Endothelial cell of umbilical vein (primary cell): Measurements from ENCODE around the gene DEGS2. TPM values are rescaled to one million over a fixed set of nuclear protein-coding genes. Genes with fewer than 3 reads are reported as not detected.
A peak's percentile ranks its signal among the peaks of the same experiment; 100 is the strongest.

Source experiments
- BruUV-seq: library from RNA; stranded (reverse); fragments of 400-500 nt; replicated peaks from 2 replicates; lab custom pipeline; 2021; lab: Mats Ljungman, UMichigan
- CTCF ChIA-PET: fragments of 300-600, 350-600 bp; sonication (Branson Sonifier 250); formaldehyde crosslinking; loops from one replicate; lab custom pipeline; 2021; ENCODE audit warnings: antibody characterized with exemption, inconsistent platforms; lab: Charles Lee
- POLR2A ChIA-PET: fragments of 300-600, 350-600 bp; sonication (Branson Sonifier 250); formaldehyde crosslinking; loops from one replicate; lab custom pipeline; 2021; ENCODE audit warnings: antibody characterized with exemption, inconsistent platforms; lab: Charles Lee
- DNase-seq: peaks from one replicate; pipeline ENCODE4 v3.0.0-alpha.2; 2011; ENCODE audit warnings: low read depth, low spot score
- FAIRE-seq: peaks from 2 replicates; lab custom pipeline; 2011; peaks lifted over from hg19 to GRCh38; lab: Jason Lieb, UNC
- H2AFZ ChIP-seq: 2 replicates; pipeline ENCODE4 v1.6.0; 2012; ENCODE audit warnings: low read depth, low read length, control low read depth, inconsistent platforms
- H3K27ac ChIP-seq: 2 replicates; pipeline ENCODE4 v1.5.1; 2011; ENCODE audit warnings: low read depth, mild to moderate bottlenecking, control low read depth, low read length, moderate library complexity; ENCODE audit not compliant: insufficient read depth
- H3K27me3 ChIP-seq, 2 experiments: 2 replicates each; pipeline versions ENCODE4 v1.6.0 to v1.6.1; 2011; ENCODE audit warnings: low read length in 2 of 2, mixed read lengths in 1 of 2; ENCODE audit not compliant: control insufficient read depth in 2 of 2, insufficient read depth in 2 of 2
- H3K36me3 ChIP-seq, 2 experiments: 2 replicates in 1 of 2; 3 replicates in 1 of 2; pipeline ENCODE4 v1.5.1; 2011; ENCODE audit warnings: low read length in 2 of 2, mild to moderate bottlenecking in 1 of 2, moderate library complexity in 1 of 2; ENCODE audit not compliant: control insufficient read depth in 2 of 2, insufficient read depth in 2 of 2; ENCODE audit errors: extremely low read depth in 1 of 2
- H3K4me1 ChIP-seq: 3 replicates; pipeline ENCODE4 v1.5.1; 2011; ENCODE audit warnings: mild to moderate bottlenecking, low read length; ENCODE audit not compliant: control insufficient read depth, insufficient read depth; ENCODE audit errors: extremely low read depth
- H3K4me2 ChIP-seq: 2 replicates; pipeline ENCODE4 v1.6.1; 2011; ENCODE audit warnings: low read length, control low read depth, mixed read lengths; ENCODE audit not compliant: insufficient read depth
- H3K4me3 ChIP-seq, 3 experiments: fragments of 200-600 bp in 1 of 3; sonication (generic), shearing (Covaris generic) in 1 of 3; replicated peaks in 1 of 3; 2 replicates each; pipeline ENCODE4 v1.5.1; 2011 to 2016; ENCODE audit warnings: control low read depth in 3 of 3, low read length in 3 of 3, mild to moderate bottlenecking in 2 of 3, inconsistent platforms in 1 of 3, low read depth in 1 of 3, moderate library complexity in 1 of 3; ENCODE audit not compliant: insufficient read depth in 1 of 3
- H3K79me2 ChIP-seq: 2 replicates; pipeline ENCODE4 v1.6.0; 2012; ENCODE audit warnings: low read length, inconsistent platforms; ENCODE audit not compliant: control insufficient read depth, insufficient read depth
- H3K9ac ChIP-seq: replicated peaks from 2 replicates; pipeline ENCODE3; 2011; ENCODE audit warnings: low read length, control low read depth; ENCODE audit not compliant: insufficient read depth; ENCODE audit errors: extremely low read depth
- H3K9me1 ChIP-seq: replicated peaks from 3 replicates; pipeline ENCODE4 v1.6.0; 2011; ENCODE audit warnings: mild to moderate bottlenecking, low read length; ENCODE audit not compliant: control insufficient read depth, insufficient read depth; ENCODE audit errors: extremely low read depth
- H3K9me3 ChIP-seq: replicated peaks from 2 replicates; pipeline ENCODE4 v1.5.1; 2012; ENCODE audit warnings: low read length, inconsistent platforms; ENCODE audit not compliant: control insufficient read depth, insufficient read depth
- H4K20me1 ChIP-seq: replicated peaks from 2 replicates; pipeline ENCODE3; 2011; ENCODE audit warnings: mild to moderate bottlenecking, low read length; ENCODE audit not compliant: control insufficient read depth, insufficient read depth; ENCODE audit errors: extremely low read depth
- CTCF ChIP-seq, 2 donors: IDR thresholded peaks; 1 replicate in 1 of 2; 2 replicates in 1 of 2; pipeline ENCODE4 v1.5.1; 2011; ENCODE audit warnings: low read length in 2 of 2, mild to moderate bottlenecking in 2 of 2, moderate library complexity in 2 of 2, control low read depth in 1 of 2, inconsistent platforms in 1 of 2, low read depth in 1 of 2; ENCODE audit not compliant: insufficient read depth in 1 of 2; ENCODE audit errors: extremely low read depth in 1 of 2
- EZH2 ChIP-seq: IDR thresholded peaks from 2 replicates; pipeline ENCODE4 v1.6.1; 2012; ENCODE audit warnings: borderline replicate concordance, low read depth, mild to moderate bottlenecking, moderate library complexity, low read length, inconsistent platforms; ENCODE audit not compliant: severe bottlenecking
- FOS ChIP-seq: IDR thresholded peaks from 2 replicates; pipeline ENCODE4 v1.6.1; 2011; ENCODE audit warnings: mild to moderate bottlenecking, low read length, moderate library complexity, borderline replicate concordance; ENCODE audit not compliant: insufficient read depth
- GATA2 ChIP-seq: IDR thresholded peaks from 2 replicates; pipeline ENCODE4 v1.7.0; 2011; ENCODE audit warnings: low read depth, mild to moderate bottlenecking, moderate library complexity, mixed read lengths, low read length; ENCODE audit not compliant: insufficient read length, insufficient read depth
- JUN ChIP-seq: IDR thresholded peaks from 2 replicates; pipeline ENCODE4 v1.6.1; 2011; ENCODE audit warnings: borderline replicate concordance, low read depth; ENCODE audit not compliant: insufficient read length, insufficient read depth
- MAX ChIP-seq: IDR thresholded peaks from 2 replicates; pipeline ENCODE4 v1.6.1; 2011; ENCODE audit not compliant: insufficient read depth, insufficient read length
- MYC ChIP-seq: IDR thresholded peaks from one replicate; pipeline ENCODE4 v1.6.1; 2011; ENCODE audit warnings: mild to moderate bottlenecking, low read depth, low read length
- POLR2A ChIP-seq: IDR thresholded peaks from 2 replicates; pipeline ENCODE4 v1.6.1; 2012; ENCODE audit warnings: low read depth, mild to moderate bottlenecking, control low read depth, low read length
- POLR2AphosphoS5 ChIP-seq: IDR thresholded peaks from 2 replicates; pipeline ENCODE4 v1.6.1; 2012; ENCODE audit warnings: low read depth, mild to moderate bottlenecking, control low read depth, low read length, moderate library complexity; ENCODE audit not compliant: insufficient read depth
- dilution Hi-C: fragments of 300-500 bp; cut with MboI; formaldehyde crosslinking; loops from one replicate; pipeline ENCODE4 v1.15.0; 2019; ENCODE audit warnings: low sequenced_read_pairs; ENCODE audit not compliant: extremely low pct_ligation_motif_present
- intact Hi-C: fragments of 100-400 bp; cut with micrococcal nuclease; formaldehyde crosslinking; loops from one replicate; pipeline ENCODE4 v1.10.0; 2022
- polyA plus RNA-seq, 4 experiments: library from polyadenylated mRNA; depleted of rRNA in 3 of 4; stranded (reverse) in 3 of 4; unstranded in 1 of 4; fragments of >200 nt; gene quantifications; 2 replicates each; pipeline versions ENCODE4 v1.2.1 to v1.2.3, GENCODE V29; 2011 to 2012; ENCODE audit warnings: missing spikeins in 1 of 4
- total RNA-seq: library from RNA; stranded (reverse); gene quantifications from 2 replicates; pipeline ENCODE4 v1.2.3, GENCODE V29; 2021

Gene DEGS2
- total and polyA plus RNA-seq, 2 donors (not counting 3 experiments of a cell fraction or from before 2014, with no cell fraction given): 0.06 TPM; not detected in 1

DNA sequence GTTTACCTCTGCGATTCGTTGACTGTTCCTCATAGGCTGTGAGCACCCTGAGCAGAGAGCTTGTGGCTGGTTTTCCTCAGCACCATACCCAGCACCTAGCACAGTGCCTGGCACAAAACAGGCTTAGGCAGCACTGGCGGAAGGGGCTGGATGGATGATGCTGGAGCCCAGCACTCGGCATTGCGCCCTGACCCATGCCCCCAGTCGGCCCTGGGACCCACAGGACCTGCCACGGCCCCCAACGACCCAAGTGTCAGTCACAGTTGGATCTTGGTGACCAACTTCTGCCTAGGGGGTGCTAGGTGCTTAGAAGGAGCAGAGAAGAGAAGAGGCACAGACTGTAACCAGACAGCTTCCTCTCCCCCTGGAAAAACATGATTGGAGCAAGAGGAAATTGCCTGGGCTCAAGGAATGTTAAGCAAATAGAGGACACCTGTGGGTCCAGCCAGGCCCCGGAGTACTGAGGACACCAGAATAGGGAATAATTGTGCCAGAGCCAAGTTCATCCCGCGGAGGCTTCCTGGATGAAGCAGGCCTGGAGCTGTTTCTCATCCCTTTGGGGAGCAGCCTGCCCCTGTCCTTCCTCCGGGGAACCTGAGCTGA is 31.5 kb downstream of the DEGS2 start:
- dilution Hi-C loops: no loop called here
- no peak overlapping the region for H3K4me2 ChIP-seq
- intact Hi-C loops: loop anchor here (1.0 kb wide), 1 partner anchor 14 kb away; no protein-coding TSS in a partner anchor
- H3K4me1 ChIP-seq: no peaks in the 10 kb centered on the region
- H3K9me3 ChIP-seq: no peaks in the 10 kb centered on the region
- CTCF ChIA-PET: interaction anchor here (1.2 to 7.6 kb wide), 4 partner anchors 14 to 145 kb away, joined by 3 to 44 read pairs (median 4); no protein-coding TSS in a partner anchor
- H3K9ac ChIP-seq: no peak overlapping the region
- H2AFZ ChIP-seq: no peak overlapping the region
- BruUV-seq: no TSS peak
- FAIRE-seq (no peak), DNase-seq (peak; percentile 77)
- no peak overlapping the region for H3K27ac ChIP-seq
- H3K79me2 ChIP-seq: no peaks in the 10 kb centered on the region
- TF ChIP-seq MYC (no peak), MAX (no peak), POLR2A (no peak), GATA2 (no peak), POLR2AphosphoS5 (no peak), EZH2 (no peak), JUN (no peak), FOS (no peak), CTCF (IDR thresholded peaks at IDR 0.05; ENCODE audit: extremely low read depth in 1 of 2, insufficient read depth in 1 of 2, low read depth in 1 of 2, low read length in 2 of 2) (no peak)
- no peak overlapping the region for H3K4me3 ChIP-seq
- peaks cover 0 to 5% of the 10 kb centered on the region in 2 experiments for H3K36me3 ChIP-seq
- H3K9me1 ChIP-seq: no peaks in the 10 kb centered on the region
- POLR2A ChIA-PET: no interaction called here
- H4K20me1 ChIP-seq: no peaks in the 10 kb centered on the region
- no peaks in the 10 kb centered on the region for H3K27me3 ChIP-seq
